Sigmoid colon (tissue), 7 donors: ENCODE results near the gene SMARCE1. TPM values are rescaled to one million over a fixed set of nuclear protein-coding genes. Genes with fewer than 3 reads are reported as not detected.

ENCODE experiments used
- DNase-seq: peaks from one replicate; pipeline ENCODE4 v3.0.0-alpha.2; 2019
- H3K27ac ChIP-seq, 4 donors: fragments of 200-600 bp; sonication (generic); one replicate each; pipeline ENCODE4 v1.5.1; 2016 to 2019; ENCODE audit warnings: mild to moderate bottlenecking in 1 of 4
- H3K27me3 ChIP-seq, 3 donors: fragments of 200-600 bp; sonication (generic); one replicate each; pipeline ENCODE4 v1.5.1; 2019; ENCODE audit warnings: mild to moderate bottlenecking in 1 of 3
- H3K36me3 ChIP-seq, 4 donors: fragments of 200-600 bp; sonication (generic); one replicate each; pipeline ENCODE4 v1.5.1; 2016 to 2019
- H3K4me1 ChIP-seq, 4 donors: fragments of 200-600 bp; sonication (generic); one replicate each; pipeline ENCODE4 v1.5.1; 2017 to 2019
- H3K4me3 ChIP-seq, 4 donors: fragments of 200-600 bp; sonication (generic); one replicate each; pipeline ENCODE4 v1.5.1; 2017 to 2019; ENCODE audit warnings: mild to moderate bottlenecking in 2 of 4, moderate library complexity in 1 of 4
- H3K9me3 ChIP-seq, 4 donors: fragments of 200-600 bp in 3 of 4; sonication (generic) in 3 of 4; one replicate each; pipeline versions ENCODE4 v1.5.1 to v1.6.1; 2013 to 2019
- EP300 ChIP-seq, 4 donors: sonication (generic); formaldehyde crosslinking; IDR thresholded peaks; one replicate each; pipeline ENCODE4 v1.6.1; 2017; ENCODE audit warnings: antibody characterized with exemption in 4 of 4
- POLR2A ChIP-seq, 2 donors: fragments of 450-650 bp; IDR thresholded peaks; one replicate each; pipeline ENCODE4 v1.6.1; 2016; ENCODE audit warnings: antibody characterized with exemption in 2 of 2, mild to moderate bottlenecking in 2 of 2, moderate library complexity in 2 of 2
- POLR2AphosphoS5 ChIP-seq, 4 donors: sonication (generic); formaldehyde crosslinking; IDR thresholded peaks; one replicate each; pipeline ENCODE4 v1.6.1; 2017; ENCODE audit warnings: antibody characterized with exemption in 4 of 4
- WGBS, 2 donors: extraction: QIAGEN DNeasy Blood & Tissue Kit; methylation state at CpG; one replicate each; pipeline ENCODE4 v1.1.7; 2013; 5-methylcytosine and 5-hydroxymethylcytosine counted together
- intact Hi-C: fragments of 100-400 bp; cut with DNase I; formaldehyde crosslinking; loops from one replicate; pipeline ENCODE4 v1.15.1; 2023
- polyA plus RNA-seq, 3 donors: library from polyadenylated mRNA; stranded (reverse); fragments of 200-250 nt; gene quantifications; one replicate each; pipeline ENCODE4 v1.2.3, GENCODE V29; 2013
- total RNA-seq, 4 donors: library from RNA; depleted of rRNA; stranded (reverse); fragments of >200 nt; gene quantifications; one replicate each; pipeline ENCODE4 v1.1.0, GENCODE V29; 2016
- TF ChIP-seq, protein P1 (sequence below), 4 experiments: fragments of 450-650 bp in 3 of 4; fragments of 200-600 bp in 1 of 4; IDR thresholded peaks; one replicate each; pipeline ENCODE4 v1.5.1; 2016 to 2019; ENCODE audit warnings: antibody characterized with exemption in 4 of 4, mild to moderate bottlenecking in 3 of 4, moderate library complexity in 2 of 4
- donor health status: healthy with polysubstance abuse.
- donor health status: Bipolar disorder and iron deficiency.
- donor health status: healthy.

SMARCE1 gene
- total and polyA plus RNA-seq, 7 donors, result 68.2 to 120 (median 87.3) TPM

DNA sequence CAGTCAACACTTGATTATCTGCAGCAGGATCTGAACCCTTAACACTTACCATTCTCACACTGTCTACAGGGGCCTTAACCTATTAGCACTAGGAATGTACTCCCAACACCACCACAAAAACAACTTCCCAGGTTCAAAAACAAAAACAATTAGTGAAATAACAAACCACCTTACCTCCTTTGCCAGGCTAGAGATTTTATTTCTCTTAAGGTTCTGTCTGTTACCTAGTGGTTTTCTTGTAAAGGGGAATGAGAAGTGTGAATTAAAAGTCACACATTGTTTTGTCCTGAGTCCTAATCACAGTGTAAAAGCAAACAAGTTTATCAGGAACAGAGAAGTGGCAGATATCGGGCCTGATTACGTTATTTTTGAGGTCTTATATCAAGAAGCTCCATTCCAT lies 9.7 kb downstream of the SMARCE1 start:
- Histone ChIP-seq H3K36me3 (peaks cover 22 to 85% (median 41%) of the 10 kb centered on the region in 4 donors), H3K27me3 (no peaks in the 10 kb centered on the region), H3K9me3 (no peaks in the 10 kb centered on the region), H3K4me1 (peaks cover 0 to 24% (median 7%) of the 10 kb centered on the region in 4 donors), H3K27ac (no peak overlapping the region), H3K4me3 (no peak overlapping the region)
- intact Hi-C loops, result no loop called here
- no peak for TF ChIP-seq POLR2A (IDR thresholded peaks at IDR 0.05)
- no peak for TF ChIP-seq EP300 (IDR thresholded peaks at IDR 0.05)
- TF ChIP-seq, protein P1, sequence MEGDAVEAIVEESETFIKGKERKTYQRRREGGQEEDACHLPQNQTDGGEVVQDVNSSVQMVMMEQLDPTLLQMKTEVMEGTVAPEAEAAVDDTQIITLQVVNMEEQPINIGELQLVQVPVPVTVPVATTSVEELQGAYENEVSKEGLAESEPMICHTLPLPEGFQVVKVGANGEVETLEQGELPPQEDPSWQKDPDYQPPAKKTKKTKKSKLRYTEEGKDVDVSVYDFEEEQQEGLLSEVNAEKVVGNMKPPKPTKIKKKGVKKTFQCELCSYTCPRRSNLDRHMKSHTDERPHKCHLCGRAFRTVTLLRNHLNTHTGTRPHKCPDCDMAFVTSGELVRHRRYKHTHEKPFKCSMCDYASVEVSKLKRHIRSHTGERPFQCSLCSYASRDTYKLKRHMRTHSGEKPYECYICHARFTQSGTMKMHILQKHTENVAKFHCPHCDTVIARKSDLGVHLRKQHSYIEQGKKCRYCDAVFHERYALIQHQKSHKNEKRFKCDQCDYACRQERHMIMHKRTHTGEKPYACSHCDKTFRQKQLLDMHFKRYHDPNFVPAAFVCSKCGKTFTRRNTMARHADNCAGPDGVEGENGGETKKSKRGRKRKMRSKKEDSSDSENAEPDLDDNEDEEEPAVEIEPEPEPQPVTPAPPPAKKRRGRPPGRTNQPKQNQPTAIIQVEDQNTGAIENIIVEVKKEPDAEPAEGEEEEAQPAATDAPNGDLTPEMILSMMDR (IDR thresholded peaks at IDR 0.05), result no peak
- no peak for TF ChIP-seq POLR2AphosphoS5 (IDR thresholded peaks at IDR 0.05)
- DNase-seq, result no peak
- WGBS, 2 donors, result 71 to 87% methylated on average over 2 of the region's 2 CpGs

- peaks cover 0 to 6% (median 2%) of the 10 kb centered on the region in 4 donors for H3K4me1 ChIP-seq
- no peak for DNase-seq
- WGBS, 2 donors, result 54 to 80% methylated on average over 1 of the region's 1 CpG
- no peak overlapping the region for H3K27ac ChIP-seq
- H3K36me3 ChIP-seq, result peaks cover 24 to 90% (median 59%) of the 10 kb centered on the region in 4 donors
- intact Hi-C loops, result no loop called here
- no peak for TF ChIP-seq EP300 (IDR thresholded peaks at IDR 0.05)
- no peak for TF ChIP-seq POLR2A (IDR thresholded peaks at IDR 0.05)
- TF ChIP-seq POLR2AphosphoS5 (IDR thresholded peaks at IDR 0.05), result no peak
- TF ChIP-seq, protein P1 (IDR thresholded peaks at IDR 0.05), result no peak
- no peaks in the 10 kb centered on the region for H3K27me3 ChIP-seq
- no peak overlapping the region for H3K4me3 ChIP-seq
- H3K9me3 ChIP-seq, result no peaks in the 10 kb centered on the region
These were observed 13.7 kb downstream of the SMARCE1 start for GRCh38 chr17:40633871-40634270.

- TF ChIP-seq POLR2A (IDR thresholded peaks at IDR 0.05) (no peak), POLR2AphosphoS5 (IDR thresholded peaks at IDR 0.05) (no peak), EP300 (IDR thresholded peaks at IDR 0.05) (no peak)
- TF ChIP-seq, protein P1 (IDR thresholded peaks at IDR 0.05), result no peak
- no peaks in the 10 kb centered on the region for H3K27me3 ChIP-seq
- H3K36me3 ChIP-seq, result peaks cover 24 to 100% (median 64%) of the 10 kb centered on the region in 4 donors
- peaks cover 0 to 6% (median 0%) of the 10 kb centered on the region in 4 donors for H3K4me1 ChIP-seq
- no peak overlapping the region for H3K27ac ChIP-seq
- no peak overlapping the region for H3K4me3 ChIP-seq
- intact Hi-C loops, result no loop called here
- no peaks in the 10 kb centered on the region for H3K9me3 ChIP-seq
- 51 to 80% methylated on average over 9 of the region's 9 CpGs for WGBS, 2 donors
- DNase-seq, result no peak
These were observed 15.4 kb downstream of the SMARCE1 start for GRCh38 chr17:40632216-40632615.

DNA sequence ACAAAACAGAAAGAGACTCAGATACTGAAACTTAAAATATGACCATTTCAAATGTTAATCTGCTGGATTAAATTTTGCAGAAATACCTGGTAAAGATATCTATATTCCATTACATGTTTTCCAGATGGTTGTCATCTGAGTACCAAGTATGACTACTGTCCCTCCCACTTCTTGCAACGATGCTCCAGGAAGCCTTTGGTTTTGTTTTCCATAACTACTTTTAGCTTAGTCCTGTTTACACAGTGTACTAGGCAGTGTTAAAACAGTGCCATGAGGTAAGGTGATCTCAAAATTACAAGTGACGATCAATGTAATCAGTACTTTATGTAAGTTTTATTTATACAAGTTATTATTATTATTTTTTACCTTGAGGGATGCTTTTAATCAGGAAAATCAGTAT lies 17.8 kb downstream of the SMARCE1 start:
- DNase-seq, result no peak
- H3K27ac ChIP-seq, result no peak overlapping the region
- intact Hi-C loops, result no loop called here
- TF ChIP-seq, protein P1 (IDR thresholded peaks at IDR 0.05), result no peak
- TF ChIP-seq POLR2AphosphoS5 (IDR thresholded peaks at IDR 0.05) (no peak), POLR2A (IDR thresholded peaks at IDR 0.05) (no peak), EP300 (IDR thresholded peaks at IDR 0.05) (no peak)
- H3K4me1 ChIP-seq, result peaks cover 0 to 6% (median 0%) of the 10 kb centered on the region in 4 donors
- peaks cover 19 to 79% (median 47%) of the 10 kb centered on the region in 4 donors for H3K36me3 ChIP-seq
- no peaks in the 10 kb centered on the region for H3K9me3 ChIP-seq
- no peak overlapping the region for H3K4me3 ChIP-seq
- 47 to 50% methylated on average over 2 of the region's 2 CpGs for WGBS, 2 donors
- no peaks in the 10 kb centered on the region for H3K27me3 ChIP-seq

GRCh38 chr17:40625311-40625710 lies 22.3 kb downstream of the SMARCE1 start:
- no peaks in the 10 kb centered on the region for H3K9me3 ChIP-seq
- intact Hi-C loops, result no loop called here
- H3K4me1 ChIP-seq, result peaks cover 0 to 9% (median 1%) of the 10 kb centered on the region in 4 donors
- no peaks in the 10 kb centered on the region for H3K27me3 ChIP-seq
- no peak overlapping the region for H3K4me3 ChIP-seq
- TF ChIP-seq EP300 (IDR thresholded peaks at IDR 0.05), result no peak
- no peak for TF ChIP-seq POLR2A (IDR thresholded peaks at IDR 0.05)
- no peak for TF ChIP-seq POLR2AphosphoS5 (IDR thresholded peaks at IDR 0.05)
- TF ChIP-seq, protein P1 (IDR thresholded peaks at IDR 0.05), result no peak
- no peak for DNase-seq
- peaks cover 6 to 34% (median 15%) of the 10 kb centered on the region in 4 donors for H3K36me3 ChIP-seq
- H3K27ac ChIP-seq, result no peak overlapping the region
- 44 to 45% methylated on average over 5 of the region's 5 CpGs for WGBS, 2 donors
